KOPT-K1 (cell line): ENCODE data around the gene MRPL21.
"Not testable (repeated sequence)": the region's sequence is repeated elsewhere in the genome, so short reads cannot be mapped to it uniquely, and the experiment has no call there.

Experiments used
- H3K27ac ChIP-seq: fragments of 200-600 bp; sonication (generic); 2 replicates; pipeline ENCODE4 v1.5.1; 2016; ENCODE audit warnings: antibody characterized with exemption, mild to moderate bottlenecking, low read depth, low read length; ENCODE audit not compliant: poor library complexity, severe bottlenecking
- H3K36me3 ChIP-seq: fragments of 200-600 bp; sonication (generic); 2 replicates; pipeline ENCODE4 v1.5.1; 2017; ENCODE audit warnings: antibody characterized with exemption, mild to moderate bottlenecking, low read length, moderate library complexity; ENCODE audit not compliant: insufficient read depth
- H3K9me3 ChIP-seq: fragments of 200-600 bp; sonication (generic); 2 replicates; pipeline ENCODE4 v1.5.1; 2017; ENCODE audit warnings: antibody characterized with exemption, low read length, mild to moderate bottlenecking; ENCODE audit not compliant: insufficient read depth, poor library complexity, severe bottlenecking

Gene MRPL21

GRCh38 chr11:68878022-68878421 lies 25.6 kb downstream of the MRPL21 start:
- H3K9me3 ChIP-seq: no peaks in the 10 kb centered on the region
- no peaks in the 10 kb centered on the region for H3K36me3 ChIP-seq
- H3K27ac ChIP-seq: no peak overlapping the region

- H3K27ac ChIP-seq: no peak overlapping the region
Measured at GRCh38 chr11:68872216-68873003, 31.2 kb downstream of the MRPL21 start.

DNA sequence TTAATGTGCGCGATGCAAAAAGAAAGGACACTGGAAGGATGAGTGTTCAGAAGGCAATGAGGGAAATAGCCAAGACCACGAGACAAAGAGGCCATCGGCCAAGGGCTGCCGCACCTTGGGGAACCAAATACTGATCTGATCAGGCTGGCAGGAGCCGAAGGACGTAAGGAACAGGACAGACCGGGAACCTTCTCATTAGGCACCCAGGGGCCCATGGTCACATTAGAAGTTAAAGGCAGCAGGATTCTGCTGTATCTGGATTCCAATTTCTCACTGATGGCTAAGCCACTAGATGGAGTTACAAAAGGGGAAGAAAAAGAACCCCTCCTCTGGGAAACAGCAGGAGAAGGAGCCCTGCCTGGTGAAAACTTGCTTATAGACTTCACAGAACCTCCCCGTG lies 33.2 kb downstream of the MRPL21 start:
- Histone ChIP-seq H3K36me3 (no peaks in the 10 kb centered on the region), H3K27ac (no peak overlapping the region), H3K9me3 (no peaks in the 10 kb centered on the region)

More at GRCh38 chr11:68872216-68873003, 31.2 kb downstream of the MRPL21 start:
- Histone ChIP-seq H3K36me3 (no peaks in the 10 kb centered on the region), H3K9me3 (no peaks in the 10 kb centered on the region)

DNA sequence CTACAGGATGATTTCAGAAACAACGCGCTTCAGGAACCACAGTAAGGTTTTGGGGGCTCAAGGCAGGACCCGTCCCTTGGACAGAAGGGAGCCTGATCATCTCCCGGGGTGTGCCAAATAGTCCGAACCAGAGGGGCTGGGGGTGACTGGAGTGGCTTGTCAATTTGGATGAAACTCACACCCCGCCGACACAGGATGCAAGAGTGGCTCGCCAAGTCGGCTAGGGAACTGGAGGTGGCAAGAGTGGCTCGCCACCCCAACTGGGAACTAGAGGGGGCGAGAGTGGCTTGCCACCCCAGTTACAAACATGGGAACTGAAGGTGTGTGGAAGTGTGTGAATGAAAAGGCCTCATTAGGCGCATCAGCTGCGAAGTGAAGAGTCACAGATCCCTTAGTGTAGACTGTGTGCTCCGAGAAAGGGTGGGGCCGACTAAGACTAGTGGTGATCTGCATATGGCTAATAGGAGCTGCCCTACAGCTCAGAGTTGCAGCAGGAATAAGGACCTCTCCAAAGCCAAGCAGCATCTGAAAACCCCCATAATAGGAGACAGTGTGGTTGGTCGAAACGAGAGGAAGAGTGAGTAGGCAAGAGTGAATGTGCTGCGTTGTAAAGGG lies 35.3 kb downstream of the MRPL21 start:
- no peaks in the 10 kb centered on the region for H3K36me3 ChIP-seq
- no peak overlapping the region for H3K27ac ChIP-seq
- H3K9me3 ChIP-seq: peaks cover 8% of the 10 kb centered on the region

- no peak overlapping the region for H3K27ac ChIP-seq
- H3K9me3 ChIP-seq: peaks cover 9% of the 10 kb centered on the region
- H3K36me3 ChIP-seq: no peaks in the 10 kb centered on the region
Measured at GRCh38 chr11:68867066-68867465, 36.6 kb downstream of the MRPL21 start.

- no peak overlapping the region for H3K27ac ChIP-seq
- H3K9me3 ChIP-seq: peaks cover 9% of the 10 kb centered on the region
- H3K36me3 ChIP-seq: no peaks in the 10 kb centered on the region
Measured at GRCh38 chr11:68865241-68865640, 38.4 kb downstream of the MRPL21 start.

- no peak overlapping the region for H3K27ac ChIP-seq
- no peaks in the 10 kb centered on the region for H3K36me3 ChIP-seq
- peaks cover 9% of the 10 kb centered on the region for H3K9me3 ChIP-seq
Measured at GRCh38 chr11:68863553-68864265, 39.9 kb downstream of the MRPL21 start.

GRCh38 chr11:68862421-68862820 lies 41.2 kb downstream of the MRPL21 start:
- H3K36me3 ChIP-seq: no peaks in the 10 kb centered on the region
- H3K9me3 ChIP-seq: peaks cover 9% of the 10 kb centered on the region
- H3K27ac ChIP-seq: no peak overlapping the region

- no peaks in the 10 kb centered on the region for H3K36me3 ChIP-seq
- peaks cover 8% of the 10 kb centered on the region for H3K9me3 ChIP-seq
- no peak overlapping the region for H3K27ac ChIP-seq
Measured at GRCh38 chr11:68859123-68859522, 44.5 kb downstream of the MRPL21 start.

GRCh38 chr11:68857037-68857586 lies 46.5 kb downstream of the MRPL21 start:
- no peaks in the 10 kb centered on the region for H3K9me3 ChIP-seq
- no peaks in the 10 kb centered on the region for H3K36me3 ChIP-seq
- H3K27ac ChIP-seq: no peak overlapping the region

- not testable (repeated sequence) for H3K36me3 ChIP-seq, H3K9me3 ChIP-seq, H3K27ac ChIP-seq
Measured at GRCh38 chr11:68856425-68857030, 47.1 kb downstream of the MRPL21 start.

- H3K27ac ChIP-seq: no peak overlapping the region
- no peaks in the 10 kb centered on the region for H3K9me3 ChIP-seq
- no peaks in the 10 kb centered on the region for H3K36me3 ChIP-seq
Measured at GRCh38 chr11:68855205-68855981, 48.2 kb downstream of the MRPL21 start.

DNA sequence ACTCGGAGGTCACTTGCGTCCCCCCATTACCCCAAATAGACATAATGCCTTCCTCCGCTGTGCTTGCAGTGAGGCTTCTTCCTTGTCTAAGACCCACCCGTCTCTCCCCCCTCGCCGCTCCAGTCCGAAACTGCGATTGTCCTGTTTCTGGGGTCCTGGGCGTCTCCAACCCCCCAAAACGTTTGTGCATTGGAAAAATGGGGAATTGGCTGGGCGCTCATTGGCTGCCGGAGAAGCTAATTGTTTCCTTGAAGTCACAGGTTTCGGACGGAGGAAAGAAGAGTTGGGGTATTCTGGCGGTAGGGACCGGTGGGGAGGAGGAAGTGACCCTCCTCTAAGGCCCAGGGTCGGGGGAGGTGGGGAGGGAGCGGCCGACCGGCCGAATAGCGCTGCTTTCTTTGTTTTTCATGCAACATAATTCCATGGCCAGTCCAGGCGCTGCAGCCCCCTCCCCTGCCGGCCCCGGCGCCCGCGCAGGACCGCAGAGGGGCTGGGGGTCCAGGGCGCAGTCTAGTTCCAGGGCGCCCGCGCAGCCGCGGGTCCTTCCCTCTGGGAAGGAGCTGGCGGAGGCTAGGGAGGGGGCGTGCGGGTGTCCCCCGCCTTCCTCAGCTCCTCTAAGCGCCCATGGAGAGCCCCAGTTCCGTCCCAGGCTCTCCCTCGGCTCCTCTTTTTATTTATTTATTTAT lies 49.2 kb downstream of the MRPL21 start:
- Histone ChIP-seq H3K36me3 (no peaks in the 10 kb centered on the region), H3K27ac (no peak overlapping the region), H3K9me3 (no peaks in the 10 kb centered on the region)

DNA sequence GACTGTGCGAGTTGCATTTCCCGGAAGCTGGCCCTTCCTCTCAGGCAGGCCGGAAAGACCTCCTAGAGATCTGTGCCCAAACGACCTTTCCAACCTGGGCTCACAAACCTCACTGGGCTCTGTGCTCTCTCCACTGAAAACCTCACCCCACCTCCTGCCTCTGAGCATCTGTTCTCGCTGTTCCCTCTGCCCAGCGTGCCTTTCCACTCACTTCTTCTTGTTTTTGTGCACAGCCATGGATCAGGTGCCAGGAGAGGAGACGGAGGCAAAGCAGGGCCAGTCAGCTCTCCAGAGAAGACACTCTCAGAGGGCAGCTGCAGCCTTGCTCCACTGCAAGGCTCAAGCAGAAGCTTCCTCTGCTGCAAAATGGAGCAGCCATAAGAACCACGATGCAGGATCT lies 51.0 kb downstream of the MRPL21 start:
- Histone ChIP-seq H3K36me3 (no peaks in the 10 kb centered on the region), H3K9me3 (no peaks in the 10 kb centered on the region), H3K27ac (no peak overlapping the region)
